ENCODE measurements around the gene PDZD7.

The PDZD7 gene

DNA sequence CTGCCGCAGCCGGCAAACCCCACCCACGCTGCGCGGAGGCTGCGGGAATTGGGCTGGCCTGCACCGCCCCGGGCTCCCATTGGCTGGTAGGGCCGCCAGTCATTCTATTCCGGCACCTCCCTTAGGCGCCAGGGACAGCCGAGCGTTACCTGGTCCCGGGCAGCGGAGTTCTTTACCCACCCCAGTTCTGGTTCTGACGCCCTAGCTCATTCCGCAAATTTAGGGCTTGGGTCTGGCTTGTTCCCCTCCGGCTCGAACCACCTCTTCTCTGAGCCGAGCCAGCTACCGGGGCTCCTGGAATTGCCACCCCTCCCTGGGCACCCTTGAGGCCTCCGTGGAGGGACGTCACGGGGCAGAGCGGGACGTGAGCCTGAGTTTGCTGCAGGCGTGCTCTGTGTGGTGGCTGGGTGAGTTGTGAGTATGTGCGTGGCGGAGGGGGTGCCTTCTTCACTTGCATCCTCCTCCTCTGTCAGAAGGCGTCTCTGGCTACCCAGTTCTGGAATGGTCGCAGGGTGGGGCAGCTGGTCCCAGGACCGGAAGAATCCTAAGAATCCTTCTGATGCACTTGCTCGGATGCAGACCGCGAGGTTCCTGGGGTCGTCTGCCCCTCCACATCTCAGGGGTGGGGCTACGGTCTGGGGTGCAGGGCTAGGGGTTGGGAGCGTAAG lies at the start of gene PDZD7, which contains the start of gene SFXN3:
Gene PDZD7 (minus strand): TSS at position 2 of the 668 bp plus-strand sequence. CDS start 910 bp downstream, outside the sequence.
Gene SFXN3 (plus strand): TSS at position 107 of the 668 bp plus-strand sequence. CDS start 3,461 bp downstream, outside the sequence.
- peak; percentile 77 to 86 for DNase-seq

GRCh38 chr10:101079874-101080273 lies 48.9 kb upstream of the PDZD7 start:
- DNase-seq = no peak

DNA sequence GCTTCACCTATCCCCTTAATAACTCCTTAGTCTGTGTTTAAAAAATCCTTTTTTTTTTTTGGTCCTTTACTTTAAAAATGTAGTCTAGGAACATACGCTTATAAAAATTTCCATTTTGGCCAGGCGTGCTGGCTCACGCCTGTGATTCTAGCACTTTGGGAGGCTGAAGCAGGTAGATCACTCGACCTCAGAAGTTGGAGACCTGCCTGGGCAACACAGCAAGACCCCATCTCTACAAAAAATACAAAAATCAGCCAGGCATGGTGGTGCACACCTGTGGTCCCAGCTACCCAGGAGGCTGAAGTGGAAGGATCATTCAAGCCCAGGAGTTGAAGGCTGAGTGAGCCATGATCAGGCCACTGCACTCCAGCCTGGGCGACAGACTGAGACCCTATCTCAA lies 45.7 kb upstream of the PDZD7 start:
- DNase-seq = no peak

GRCh38 chr10:101075775-101076174 lies 44.8 kb upstream of the PDZD7 start:
- DNase-seq = no peak

DNA sequence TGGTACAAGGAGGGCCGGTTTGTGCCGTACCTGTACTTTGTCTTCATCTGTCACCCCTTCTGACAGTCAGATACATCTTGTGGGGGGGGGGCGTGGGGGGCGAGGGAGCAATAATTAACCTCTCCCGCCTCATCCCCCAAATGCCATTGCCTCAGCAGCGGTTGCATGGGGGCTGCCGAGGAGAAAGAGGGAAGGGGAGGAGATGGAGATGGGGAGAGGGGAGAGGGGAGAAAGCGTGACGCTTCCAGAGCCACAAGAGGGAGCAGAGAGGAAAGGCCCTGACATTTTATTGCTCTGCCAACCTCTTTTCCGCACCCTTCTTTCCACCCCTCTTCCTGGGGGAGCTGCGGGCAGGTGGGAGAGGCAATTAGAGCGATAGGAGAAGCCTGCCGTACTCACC lies 42.7 kb upstream of the PDZD7 start:
- no peak for DNase-seq

DNA sequence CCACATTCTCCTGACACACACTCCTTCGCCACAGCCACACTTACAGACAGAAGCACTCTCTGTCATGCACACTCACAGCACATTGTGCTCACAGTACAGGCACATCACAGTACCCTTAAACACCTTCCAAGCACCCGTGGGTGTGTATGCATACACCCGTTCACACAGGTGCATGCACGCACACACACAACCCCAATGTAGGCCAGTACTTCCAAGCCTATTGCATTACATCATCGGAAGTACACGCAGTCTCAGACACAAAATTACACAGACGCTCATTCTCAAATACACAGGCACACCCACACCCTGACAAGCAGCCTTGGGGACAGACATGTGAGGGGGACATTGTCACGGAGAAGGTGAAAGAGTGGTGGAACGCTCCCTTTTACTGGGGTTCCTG lies 42.0 kb upstream of the PDZD7 start:
- no peak for DNase-seq

DNA sequence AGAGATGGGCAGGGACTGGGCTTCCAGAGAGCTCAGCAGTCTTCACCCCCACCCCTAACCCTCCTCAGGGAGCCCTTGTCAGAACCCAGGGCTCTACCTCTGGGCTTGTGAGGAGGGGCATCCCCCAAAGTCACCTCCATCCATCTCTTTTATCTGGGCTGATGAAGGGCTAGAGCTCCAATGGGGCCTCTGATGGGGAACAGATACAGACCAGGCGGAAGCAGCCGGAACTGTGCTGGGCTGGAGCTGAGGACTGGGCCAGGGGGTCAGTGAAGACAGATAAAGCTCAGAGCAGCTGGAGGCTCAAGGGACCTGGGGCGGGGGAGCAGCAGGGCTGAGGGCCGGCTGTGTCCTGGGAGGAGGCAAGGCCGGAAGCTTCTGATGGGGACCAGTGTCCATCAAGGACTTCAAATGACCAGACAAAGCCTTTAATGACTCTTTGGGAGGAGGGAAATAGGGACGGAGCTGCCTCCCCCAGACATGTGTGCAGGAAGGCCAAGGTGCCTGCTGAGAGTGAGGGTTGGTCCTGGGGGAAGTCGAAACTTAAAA lies 41.0 kb upstream of the PDZD7 start:
- DNase-seq = no peak

GRCh38 chr10:101071267-101071884 lies 40.4 kb upstream of the PDZD7 start:
- DNase-seq = no peak

- no peak for DNase-seq
Measured at GRCh38 chr10:101070098-101070497, 39.2 kb upstream of the PDZD7 start.

DNA sequence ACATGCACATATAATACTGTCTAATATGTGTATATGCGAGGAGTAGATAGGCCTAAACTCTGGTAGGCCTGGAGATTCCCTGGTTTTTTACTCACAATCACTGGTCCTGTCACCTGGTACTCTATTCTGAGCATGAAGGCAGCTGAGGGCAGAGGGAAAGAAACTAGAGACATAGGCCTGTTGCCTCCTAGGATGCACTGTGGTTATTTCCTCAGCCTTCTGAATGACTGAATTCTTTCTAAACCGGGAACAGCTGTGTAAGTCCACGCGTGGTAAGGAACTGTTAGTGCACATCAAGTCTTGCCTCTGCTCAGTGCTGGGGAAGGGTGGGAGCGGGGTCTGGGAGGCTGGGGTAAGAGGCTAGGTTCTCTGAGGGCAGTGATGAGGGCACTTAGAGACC lies 38.5 kb upstream of the PDZD7 start:
- no peak for DNase-seq

DNA sequence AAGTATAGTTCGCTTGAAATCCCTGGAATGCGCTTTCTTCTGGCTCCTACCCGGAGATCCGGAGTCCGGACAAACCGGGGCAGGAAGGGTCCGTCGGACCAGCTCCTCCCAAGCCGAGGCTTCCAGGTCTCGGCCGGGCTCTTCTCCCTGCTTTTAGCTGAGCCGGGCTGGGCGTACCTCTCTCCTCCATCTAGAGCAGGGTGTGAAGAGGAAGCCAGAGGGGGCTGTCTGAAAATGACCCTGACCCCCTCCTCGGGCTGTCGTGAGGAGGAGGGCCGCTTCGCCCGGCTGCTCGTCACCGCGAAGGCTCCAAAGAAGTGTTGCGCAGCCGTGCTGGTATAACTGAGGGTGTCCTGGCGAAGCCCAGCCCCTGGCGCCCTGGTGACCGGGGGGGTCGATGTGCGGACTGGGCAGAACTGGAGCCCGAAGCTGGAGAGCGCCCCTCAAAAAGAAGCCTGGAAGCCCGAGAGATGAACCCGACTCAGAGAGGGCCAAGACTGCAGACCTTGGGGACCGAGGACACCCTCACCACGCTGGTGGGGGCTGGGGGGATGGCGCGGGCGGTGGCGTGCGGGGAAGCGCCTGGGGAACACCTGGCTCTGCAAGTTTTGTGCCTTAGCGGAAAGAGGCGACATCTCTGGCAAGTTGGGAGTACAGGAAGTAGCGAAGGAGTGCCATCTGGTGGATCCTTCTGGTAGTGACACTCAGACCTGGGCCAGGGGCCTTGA lies 36.6 kb upstream of the PDZD7 start:
- peak; percentile 60 to 68 for DNase-seq

- no peak for DNase-seq
Measured at GRCh38 chr10:101066896-101067355, 36.0 kb upstream of the PDZD7 start.

GRCh38 chr10:101066146-101066895 lies 35.4 kb upstream of the PDZD7 start:
- DNase-seq = peak in 1 of 2 experiments; percentile 20

DNA sequence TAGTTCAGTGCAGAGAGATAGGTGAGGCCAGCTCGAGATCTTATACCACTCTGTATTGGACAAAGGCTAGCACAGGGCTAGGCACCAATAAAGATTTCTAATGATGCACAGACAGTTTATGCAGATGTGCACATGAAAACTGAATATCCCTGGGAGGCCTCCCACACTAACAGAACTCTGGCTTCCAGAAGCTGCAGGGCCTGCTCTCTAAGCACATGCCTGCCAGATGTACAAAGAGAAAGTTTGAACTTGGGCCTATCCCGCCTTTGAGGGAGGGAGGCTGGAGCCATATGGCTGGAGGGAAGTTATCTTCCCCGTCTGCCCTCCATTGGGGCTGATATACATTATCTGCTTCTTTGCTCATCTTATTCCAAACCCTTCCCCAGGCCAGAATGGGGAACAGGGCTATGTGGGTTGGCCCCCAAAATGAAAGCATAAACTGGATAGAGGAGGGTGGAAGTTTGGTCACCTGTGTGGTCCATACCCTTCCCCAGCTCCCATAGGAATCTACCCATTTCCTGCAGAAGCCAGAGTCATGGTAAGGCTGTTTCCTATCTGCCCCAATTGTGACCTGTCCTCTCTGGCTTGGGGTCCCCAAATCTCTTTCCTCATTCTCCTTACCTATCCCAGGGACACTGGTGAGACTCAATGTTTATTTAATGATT lies 34.7 kb upstream of the PDZD7 start:
- no peak for DNase-seq

- DNase-seq = no peak
Measured at GRCh38 chr10:101064415-101065030, 33.6 kb upstream of the PDZD7 start.

GRCh38 chr10:101063548-101064414 lies 32.9 kb upstream of the PDZD7 start:
- DNase-seq = no peak

GRCh38 chr10:101063050-101063525 lies 32.2 kb upstream of the PDZD7 start:
- no peak for DNase-seq

- DNase-seq = no peak
Measured at GRCh38 chr10:101062232-101063049, 31.5 kb upstream of the PDZD7 start.

- DNase-seq = no peak
Measured at GRCh38 chr10:101061624-101062231, 30.8 kb upstream of the PDZD7 start, which contains the start of gene KAZALD1. KAZALD1 (plus strand) TSS chr10:101061989; CDS start chr10:101062593, 604 bp downstream.
